ENCODE measurements around the gene SATL1. TPM values are rescaled to one million over a fixed set of nuclear protein-coding genes. Genes with fewer than 3 reads are reported as not detected.

Gene SATL1
- polyA plus RNA-seq, 2 donors, result 0.02 TPM; not detected in 1

- Histone ChIP-seq H3K4me1 (ENCODE audit: control insufficient read depth in 2 of 2, insufficient read depth in 2 of 2, low read length in 1 of 2) (no peaks in the 10 kb centered on the region), H3K9me3 (ENCODE audit: control insufficient read depth in 2 of 2, insufficient read depth in 1 of 2, low read depth in 1 of 2, low read length in 1 of 2) (no peaks in the 10 kb centered on the region), H3K4me3 (ENCODE audit: low read depth in 1 of 2, low read length in 2 of 2) (no peak overlapping the region), H3K27ac (ENCODE audit: low read depth in 2 of 2, low read length in 1 of 2) (no peak overlapping the region), H3K36me3 (ENCODE audit: control insufficient read depth in 2 of 2, insufficient read depth in 2 of 2, low read length in 1 of 2) (no peaks in the 10 kb centered on the region), H3K27me3 (ENCODE audit: control insufficient read depth in 1 of 2, insufficient read depth in 2 of 2, low read length in 2 of 2) (no peaks in the 10 kb centered on the region)
- WGBS, 2 donors, result 28 to 31% methylated on average over 2 of the region's 2 CpGs
Observed at GRCh38 chrX:85052636-85053343, 190.8 kb downstream of the SATL1 start.

GRCh38 chrX:85052205-85052604 is 191.4 kb downstream of the SATL1 start:
- Histone ChIP-seq H3K4me1 (ENCODE audit: control insufficient read depth in 2 of 2, insufficient read depth in 2 of 2, low read length in 1 of 2) (no peaks in the 10 kb centered on the region), H3K36me3 (ENCODE audit: control insufficient read depth in 2 of 2, insufficient read depth in 2 of 2, low read length in 1 of 2) (no peaks in the 10 kb centered on the region), H3K27ac (ENCODE audit: low read depth in 2 of 2, low read length in 1 of 2) (no peak overlapping the region), H3K4me3 (ENCODE audit: low read depth in 1 of 2, low read length in 2 of 2) (no peak overlapping the region), H3K27me3 (ENCODE audit: control insufficient read depth in 1 of 2, insufficient read depth in 2 of 2, low read length in 2 of 2) (no peaks in the 10 kb centered on the region), H3K9me3 (ENCODE audit: control insufficient read depth in 2 of 2, insufficient read depth in 1 of 2, low read depth in 1 of 2, low read length in 1 of 2) (no peaks in the 10 kb centered on the region)
- 45 to 46% methylated on average over 3 of the region's 3 CpGs for WGBS, 2 donors

- Histone ChIP-seq H3K4me3 (ENCODE audit: low read depth in 1 of 2, low read length in 2 of 2) (no peak overlapping the region), H3K36me3 (ENCODE audit: control insufficient read depth in 2 of 2, insufficient read depth in 2 of 2, low read length in 1 of 2) (no peaks in the 10 kb centered on the region), H3K9me3 (ENCODE audit: control insufficient read depth in 2 of 2, insufficient read depth in 1 of 2, low read depth in 1 of 2, low read length in 1 of 2) (no peaks in the 10 kb centered on the region), H3K27ac (ENCODE audit: low read depth in 2 of 2, low read length in 1 of 2) (no peak overlapping the region), H3K4me1 (ENCODE audit: control insufficient read depth in 2 of 2, insufficient read depth in 2 of 2, low read length in 1 of 2) (no peaks in the 10 kb centered on the region), H3K27me3 (ENCODE audit: control insufficient read depth in 1 of 2, insufficient read depth in 2 of 2, low read length in 2 of 2) (no peaks in the 10 kb centered on the region)
- 52 to 78% methylated on average over 1 of the region's 1 CpG for WGBS, 2 donors
Observed at GRCh38 chrX:85051627-85052026, 192.0 kb downstream of the SATL1 start.

Other genes starting within 250 kb of the SATL1 start
- gene APOOL, start 239.9 kb downstream of the SATL1 start, polyA plus RNA-seq, result 1 to 10 TPM; 3.3 to 5.7 TPM
- gene ZNF711, start 212 bp upstream of the SATL1 start, polyA plus RNA-seq, result 1 to 10 TPM; 1.2 to 2.4 TPM
- 10 to 100 TPM; 24.7 to 25.4 TPM for gene POF1B, start 135.9 kb upstream of the SATL1 start, polyA plus RNA-seq

Data from esophagus (tissue), 2 donors.